GM04504 (cell line): Measurements from ENCODE around the gene SLC2A13.
A peak's percentile ranks its signal among the peaks of the same experiment; 100 is the strongest.

Source experiments
- DNase-seq: peaks from one replicate; pipeline ENCODE4 v3.0.0-alpha.2; 2012; ENCODE audit warnings: low read depth

The SLC2A13 gene

DNA sequence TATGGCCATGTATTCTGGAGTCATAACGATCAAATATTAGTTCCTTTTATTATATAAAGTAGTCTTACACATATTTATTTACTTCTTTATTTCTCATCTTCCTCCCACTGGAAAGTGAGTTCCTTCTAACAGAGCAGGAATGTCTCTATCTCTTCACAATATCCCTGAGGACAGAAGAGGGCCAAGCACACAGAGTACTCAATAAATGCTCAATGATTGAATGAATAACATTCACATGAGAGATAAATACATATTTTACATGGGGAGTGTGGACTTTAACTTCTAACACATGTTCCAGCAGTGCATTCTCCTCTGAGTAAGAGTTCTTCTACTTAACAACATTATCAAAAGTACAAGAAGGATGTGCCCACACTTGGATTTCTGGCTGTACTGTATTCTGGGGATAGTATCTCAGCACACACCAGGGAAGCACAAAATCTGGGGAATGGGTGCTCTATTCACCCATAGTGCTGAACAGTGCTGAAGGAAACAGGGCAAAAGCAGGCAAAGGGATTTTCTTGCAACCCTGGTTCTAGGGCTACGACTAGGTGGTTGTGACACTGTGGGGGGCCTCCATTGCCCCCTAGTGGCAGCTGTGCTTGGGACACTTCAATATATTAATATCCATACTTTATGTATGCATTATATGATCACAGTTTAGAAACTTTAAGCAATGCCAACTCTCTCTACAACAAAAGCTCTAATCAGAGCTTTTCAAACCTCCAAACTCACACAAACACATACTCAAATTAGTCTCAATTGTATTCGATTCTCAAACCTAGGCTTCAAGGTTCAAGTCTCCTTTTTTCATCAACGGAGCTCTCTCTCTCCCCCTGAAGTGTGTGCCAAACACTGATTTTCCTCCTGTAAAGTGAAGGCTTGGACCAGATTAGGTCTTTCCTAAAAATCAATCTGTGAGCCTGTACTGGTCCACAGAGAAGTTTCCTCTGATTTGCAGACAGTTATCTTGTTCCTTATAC lies 115.5 kb downstream of the SLC2A13 start:
- peak; percentile 20 for DNase-seq

DNA sequence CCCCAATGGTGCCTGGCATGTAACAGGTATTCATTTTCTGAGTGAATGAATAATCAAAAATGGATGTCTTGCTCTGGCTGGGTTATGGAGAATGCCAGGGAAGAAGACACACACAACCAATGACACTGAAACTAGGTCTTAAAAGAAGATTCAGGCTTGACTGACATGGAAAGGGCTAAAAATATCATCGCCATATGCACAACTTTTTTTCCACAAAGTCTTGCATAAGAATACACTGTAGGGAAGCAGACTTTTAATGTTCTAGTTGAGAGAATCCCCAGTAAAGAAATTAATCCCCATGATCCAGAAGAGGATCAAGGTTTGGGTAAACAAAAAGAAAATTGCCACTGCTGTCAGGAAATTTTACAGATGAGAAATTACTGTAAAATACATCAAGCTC lies 116.4 kb downstream of the SLC2A13 start:
- no peak for DNase-seq

DNA sequence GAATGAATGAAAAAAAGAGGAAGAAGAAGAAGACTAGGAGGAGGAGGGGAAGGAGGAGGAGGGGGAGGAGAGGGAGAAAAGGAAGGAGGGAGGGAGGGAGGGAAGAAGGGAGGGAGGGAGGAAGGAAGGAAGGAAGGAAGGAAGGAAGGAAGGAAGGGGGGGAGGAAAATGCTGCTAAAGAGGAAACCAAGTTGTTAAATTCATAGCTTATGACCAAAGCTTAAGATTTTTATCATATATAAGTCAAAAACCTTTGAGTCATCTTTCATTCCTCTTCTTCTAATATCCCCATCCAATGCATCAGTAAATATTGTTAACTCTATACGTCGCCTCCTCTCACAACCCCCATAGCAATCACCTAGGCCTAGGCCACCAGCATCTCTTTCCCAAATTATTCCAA lies 117.3 kb downstream of the SLC2A13 start:
- DNase-seq: no peak

DNA sequence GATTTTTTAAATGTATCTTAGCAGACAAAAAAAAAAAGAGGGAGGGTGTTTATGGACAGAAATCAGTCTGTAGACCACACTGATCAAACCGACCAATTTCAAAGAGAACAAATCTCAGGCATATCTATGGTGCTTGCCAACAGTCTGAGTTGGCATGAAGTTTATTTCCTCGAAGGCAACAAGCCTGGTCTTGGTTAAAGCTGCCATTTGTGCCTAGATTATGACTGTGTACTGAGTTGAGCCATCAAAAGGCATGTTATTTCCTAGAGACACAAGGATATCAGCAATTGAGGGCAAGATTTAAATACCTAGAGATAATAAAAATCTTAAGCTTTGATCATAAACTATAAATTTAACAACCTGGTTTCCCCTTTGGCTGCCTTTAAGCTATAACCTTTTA lies 119.2 kb downstream of the SLC2A13 start:
- no peak for DNase-seq

DNA sequence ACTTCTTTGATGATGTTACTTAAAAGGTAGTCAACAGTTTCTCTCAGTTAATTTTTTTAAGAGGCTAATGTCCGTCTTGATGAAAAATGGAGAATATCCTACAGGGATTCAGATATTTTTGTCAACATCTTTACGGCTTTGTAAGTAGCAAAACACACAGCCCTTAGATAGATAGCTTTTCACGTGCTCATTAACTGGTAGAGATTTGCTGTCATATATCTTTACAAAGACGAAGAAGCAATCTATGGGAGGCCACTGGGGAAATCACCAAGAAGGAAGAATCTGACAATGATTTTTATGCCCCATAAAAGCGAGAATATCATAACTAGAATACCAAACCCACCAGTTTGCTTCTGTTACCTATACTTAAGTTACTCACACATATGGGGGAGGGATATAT lies 121.2 kb downstream of the SLC2A13 start:
- no peak for DNase-seq

DNA sequence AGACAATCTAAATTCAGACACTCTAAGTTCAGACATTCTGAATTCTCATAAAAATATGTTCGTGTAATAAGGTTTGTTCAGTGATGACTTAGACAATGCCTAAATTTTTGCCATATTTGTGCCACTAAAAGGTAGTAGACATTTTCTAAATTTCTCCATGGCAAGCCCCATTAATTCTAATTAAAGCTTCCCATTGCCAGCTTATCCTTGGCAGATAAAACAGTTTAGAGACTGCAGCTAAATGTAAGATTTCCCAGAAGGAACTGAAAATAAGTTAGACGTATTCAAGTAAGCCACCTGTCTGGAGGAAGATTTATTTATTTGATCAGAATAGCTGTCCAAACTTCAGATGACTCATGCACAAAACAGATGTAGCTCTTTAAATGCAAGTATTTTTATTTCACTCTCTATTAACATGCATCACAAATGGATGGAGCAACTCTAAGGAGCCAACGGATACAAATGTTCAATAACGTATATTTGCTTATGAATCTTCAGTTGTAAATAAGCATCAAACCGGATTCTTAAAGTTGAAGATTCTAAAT lies 130.4 kb downstream of the SLC2A13 start:
- no peak for DNase-seq

DNA sequence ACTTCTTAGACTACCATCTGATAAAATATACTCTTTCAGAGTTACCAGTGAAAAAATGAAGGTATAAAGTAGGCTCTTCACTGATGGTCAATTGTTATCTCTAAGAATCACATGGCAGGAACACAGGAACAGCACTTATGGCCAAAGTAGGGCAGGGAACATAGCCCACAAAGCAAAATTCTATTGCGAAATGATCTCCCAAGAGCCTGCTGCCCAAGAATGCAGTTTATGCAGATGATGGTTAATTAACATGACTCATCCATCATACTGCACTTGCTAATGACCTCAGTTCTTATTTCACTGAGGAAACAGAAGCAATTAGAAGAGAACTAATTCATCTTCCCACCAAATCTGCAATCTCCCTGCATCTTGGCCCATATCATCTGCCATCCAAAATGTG lies 133.8 kb downstream of the SLC2A13 start:
- DNase-seq: peak; percentile 19

DNA sequence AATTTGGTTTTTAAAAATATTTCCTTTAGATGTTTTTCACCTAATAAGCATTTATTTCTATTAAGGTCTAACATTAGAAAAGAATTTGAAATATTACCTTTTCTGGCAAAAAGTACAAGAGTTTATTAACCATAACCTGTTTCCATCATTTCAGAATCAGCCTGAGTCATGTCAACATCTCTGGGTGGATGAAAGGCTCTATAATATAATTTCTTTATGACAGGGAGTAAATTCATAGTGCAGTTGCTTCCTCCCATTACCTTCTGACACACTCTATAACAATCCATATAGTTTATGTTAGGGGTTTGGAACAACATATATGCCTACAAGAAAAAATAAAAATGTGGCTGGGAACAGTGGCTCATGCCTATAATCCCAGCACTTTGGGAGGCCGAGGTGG lies 134.5 kb downstream of the SLC2A13 start:
- DNase-seq: no peak

DNA sequence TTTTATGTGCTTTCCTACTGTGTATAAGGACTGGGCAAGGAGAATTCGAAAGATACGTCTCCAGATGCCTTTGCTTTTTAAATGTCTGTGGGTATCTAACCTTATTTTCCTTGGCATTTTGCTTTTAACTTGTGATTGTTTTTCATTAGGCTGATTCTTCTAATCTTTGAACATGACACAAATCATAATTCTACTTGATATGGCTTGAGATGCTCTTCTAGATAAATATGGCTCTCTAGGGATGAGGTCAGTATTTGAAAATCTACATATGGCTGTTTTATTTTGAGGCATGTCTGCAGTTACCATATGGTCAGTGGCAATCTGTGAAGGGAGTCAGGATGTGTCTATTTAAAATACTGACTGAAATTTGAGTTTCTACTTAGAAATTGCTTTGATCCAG lies 139.2 kb downstream of the SLC2A13 start:
- no peak for DNase-seq

DNA sequence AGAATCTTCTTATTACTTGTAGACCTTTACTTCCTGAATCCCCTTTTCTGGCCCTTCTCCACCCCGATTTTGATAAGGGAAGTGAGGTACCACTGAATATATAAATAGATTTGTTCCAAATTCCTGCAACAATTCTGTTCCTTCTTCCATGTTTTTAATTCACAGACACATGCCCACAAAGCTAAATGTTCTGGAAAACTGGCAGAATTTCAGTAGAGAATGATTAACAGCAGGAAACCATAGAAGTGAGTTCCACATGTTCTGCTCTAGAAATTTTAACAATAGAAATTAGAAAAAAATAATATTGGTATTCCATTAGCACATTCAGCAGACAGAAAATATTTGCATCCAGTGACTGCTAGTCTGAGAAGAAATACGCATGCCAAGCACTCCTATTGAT lies 139.6 kb downstream of the SLC2A13 start:
- no peak for DNase-seq

DNA sequence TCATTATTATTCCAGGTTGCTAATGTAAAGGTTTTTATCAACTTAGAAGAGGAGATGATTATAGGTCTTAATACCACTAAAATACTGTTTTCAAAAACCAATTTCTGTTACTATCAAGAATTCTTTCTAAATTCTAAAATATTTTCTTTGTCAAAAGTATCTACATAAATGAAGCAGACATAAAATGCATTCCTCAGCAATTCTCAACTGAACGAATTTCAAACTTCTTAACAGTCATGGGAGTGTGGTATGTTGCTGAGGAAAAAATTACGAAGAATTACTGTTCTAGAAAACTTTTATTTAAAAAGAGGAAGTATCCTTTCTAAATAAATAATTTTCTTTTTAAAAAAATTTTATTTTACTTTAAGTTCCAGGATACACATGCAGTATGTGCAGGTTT lies 146.4 kb downstream of the SLC2A13 start:
- no peak for DNase-seq

DNA sequence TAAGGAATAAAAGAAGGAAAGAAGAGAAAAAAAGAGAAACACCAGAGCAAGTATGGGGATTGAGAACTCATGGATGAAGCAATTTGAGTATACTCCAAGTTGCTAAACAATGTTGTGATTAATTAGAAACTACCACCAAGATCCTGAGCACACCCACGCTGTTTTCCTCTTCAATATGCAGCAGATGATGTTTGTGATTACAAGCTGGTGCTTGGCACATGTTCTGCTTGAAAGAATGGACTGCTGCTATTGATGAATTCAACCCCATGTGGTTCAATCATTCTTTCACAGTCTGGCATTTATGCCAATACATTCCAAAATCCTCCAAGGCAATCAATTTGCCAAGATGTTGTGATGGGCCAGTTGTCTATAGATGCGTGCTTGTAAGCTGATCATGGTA lies 146.8 kb downstream of the SLC2A13 start:
- DNase-seq: no peak

DNA sequence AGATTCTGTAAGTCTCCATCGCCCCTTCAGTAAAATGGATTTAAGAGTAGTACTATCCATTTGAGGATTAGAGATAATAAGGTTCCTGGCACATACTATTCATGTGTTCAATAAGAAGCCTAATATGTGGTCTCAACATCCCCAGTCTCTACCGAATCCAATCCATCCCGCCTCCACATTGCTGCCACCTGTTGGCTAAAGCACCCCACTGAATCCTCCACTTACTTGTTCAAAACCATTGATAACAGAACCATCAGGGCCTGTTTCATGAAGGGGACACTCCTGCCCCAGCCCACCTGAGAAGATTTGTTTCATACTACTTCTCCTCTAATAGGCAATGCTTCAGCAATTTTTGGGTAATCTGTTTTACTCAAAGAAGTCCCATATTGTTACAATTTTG lies 147.5 kb downstream of the SLC2A13 start:
- no peak for DNase-seq

DNA sequence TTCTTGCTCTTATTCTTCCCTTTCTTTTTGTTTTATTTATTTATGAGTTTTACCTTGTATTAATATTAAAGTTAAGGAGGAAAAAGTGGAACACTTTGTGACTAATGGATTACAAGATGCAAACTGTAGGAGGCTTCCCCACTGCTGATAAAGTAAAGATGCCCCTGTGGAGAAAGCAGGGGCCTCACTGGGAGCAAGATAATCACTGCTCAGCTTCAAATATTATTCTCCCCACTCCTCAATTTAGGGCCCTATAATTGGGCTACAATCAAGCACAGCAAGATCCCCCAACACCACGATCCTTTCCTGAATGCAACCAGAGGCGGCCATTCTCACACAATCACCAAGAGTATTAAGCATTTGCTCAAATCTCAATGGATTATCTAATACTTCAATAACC lies 149.2 kb downstream of the SLC2A13 start:
- no peak for DNase-seq

DNA sequence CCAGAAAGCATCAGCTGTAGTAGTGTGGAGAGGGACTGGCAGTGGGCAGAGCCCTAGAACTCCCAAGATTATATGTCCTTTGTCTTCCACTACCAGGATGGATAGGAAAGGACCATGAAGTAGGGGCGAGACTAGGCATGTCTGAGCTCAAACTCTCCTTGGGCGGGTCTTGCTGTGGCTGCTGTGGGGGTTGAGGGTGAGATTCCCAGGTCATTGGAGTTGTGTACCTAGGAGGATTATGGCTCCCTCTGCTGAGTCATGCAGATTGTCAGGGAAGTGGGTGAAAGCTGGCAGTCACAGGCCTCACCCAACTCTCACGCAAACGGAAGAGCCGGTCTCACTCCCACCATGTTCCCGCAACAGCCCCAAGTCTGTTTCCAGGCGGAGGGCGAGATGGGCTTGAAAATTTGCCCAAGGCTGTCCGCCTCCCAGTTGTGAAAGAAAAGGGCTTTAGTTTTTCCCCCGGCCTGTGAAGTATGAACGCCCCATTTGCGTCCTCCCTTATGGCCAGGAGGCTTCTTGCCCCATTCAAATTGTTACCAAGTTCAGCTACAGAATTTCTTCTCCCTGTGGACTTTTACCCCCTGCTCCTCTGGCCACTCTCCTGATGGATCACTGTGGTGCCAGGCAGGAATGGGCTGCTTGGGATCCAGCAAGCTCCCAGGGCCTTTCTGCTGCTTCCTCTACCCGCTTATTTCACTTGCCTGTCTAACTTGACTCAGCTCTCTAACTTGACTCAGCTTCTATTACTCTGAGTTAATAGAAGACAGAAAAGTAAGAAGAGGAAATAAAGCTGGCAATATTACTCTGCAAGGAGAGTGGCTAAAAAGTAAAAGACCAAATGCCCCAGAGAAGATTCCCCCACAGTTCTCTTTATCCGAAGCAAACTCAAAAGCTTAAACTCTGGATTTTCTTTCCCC lies 159.3 kb downstream of the SLC2A13 start:
- DNase-seq: no peak

DNA sequence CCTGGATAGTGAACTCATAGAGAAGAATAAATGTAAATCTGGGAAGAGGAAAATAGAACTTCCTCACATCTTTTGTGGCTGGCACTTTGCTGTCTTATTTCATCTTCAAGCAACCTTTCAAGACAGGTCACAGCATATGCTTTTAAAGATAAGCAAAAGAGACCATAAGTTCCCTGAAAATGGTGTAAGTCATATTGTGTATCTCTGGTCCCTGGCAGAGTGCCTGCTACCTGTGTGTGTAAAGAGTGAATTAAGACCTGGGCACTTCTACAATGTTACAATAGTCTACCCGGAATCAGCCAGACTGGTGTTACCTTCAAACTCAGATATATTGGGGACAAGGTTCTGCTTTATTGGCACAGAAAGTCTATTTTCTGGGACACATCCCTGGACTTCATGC lies 168.8 kb downstream of the SLC2A13 start:
- DNase-seq: no peak

DNA sequence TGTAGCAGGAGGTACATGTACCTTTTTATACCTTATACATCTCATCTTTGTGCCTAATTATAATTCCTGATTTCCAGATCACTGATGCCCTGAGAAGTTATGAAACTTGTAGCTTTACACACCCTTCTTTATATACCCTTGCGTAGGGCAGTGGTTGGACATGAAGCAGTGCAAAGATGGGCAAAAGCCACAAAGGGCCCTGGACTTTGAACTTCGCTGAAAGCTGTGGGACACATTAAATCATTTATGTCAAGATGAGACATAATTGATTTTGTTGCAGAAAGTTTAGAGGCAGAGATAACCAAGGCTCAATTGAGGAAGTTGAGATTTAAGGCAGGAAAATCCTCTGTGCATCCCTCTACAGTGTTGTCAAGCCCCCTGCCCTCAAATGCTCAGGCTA lies 170.0 kb downstream of the SLC2A13 start:
- DNase-seq: no peak

DNA sequence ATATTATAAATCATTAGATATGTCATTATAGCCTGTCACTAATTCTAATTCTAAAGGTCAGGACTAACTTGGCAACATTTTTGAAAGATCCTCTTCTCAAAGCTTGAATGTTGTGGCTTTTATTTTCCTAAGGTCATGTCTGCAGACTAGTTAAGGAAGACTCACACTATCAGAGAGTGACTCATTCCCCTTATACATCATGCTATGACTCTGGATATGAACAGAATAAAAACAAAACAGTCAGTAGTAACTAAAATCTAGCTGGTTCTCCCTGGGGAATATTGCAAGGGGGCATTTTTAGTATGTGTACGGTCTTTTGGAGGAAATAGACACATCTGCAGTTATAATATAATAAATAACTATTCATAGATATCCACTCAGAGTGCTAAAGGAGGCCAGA lies 170.6 kb downstream of the SLC2A13 start:
- no peak for DNase-seq

DNA sequence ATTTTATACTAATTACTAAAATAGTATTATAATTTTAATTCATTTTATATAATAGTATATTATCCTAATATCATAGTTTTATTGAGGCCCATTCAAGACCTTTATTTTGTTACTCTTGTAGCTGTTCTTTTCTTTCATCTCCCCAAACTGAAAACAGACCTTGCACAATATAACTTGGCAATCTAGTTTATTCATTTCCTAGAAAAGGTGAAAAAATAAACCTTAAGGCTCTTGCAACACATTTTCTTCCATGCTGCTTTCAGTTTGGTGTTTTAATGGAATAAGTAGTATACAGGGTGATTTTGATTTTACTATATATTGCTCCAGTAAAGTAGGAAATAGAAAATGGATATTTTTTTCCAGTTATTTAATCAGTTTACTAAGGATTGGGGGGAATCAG lies 174.0 kb downstream of the SLC2A13 start:
- no peak for DNase-seq

DNA sequence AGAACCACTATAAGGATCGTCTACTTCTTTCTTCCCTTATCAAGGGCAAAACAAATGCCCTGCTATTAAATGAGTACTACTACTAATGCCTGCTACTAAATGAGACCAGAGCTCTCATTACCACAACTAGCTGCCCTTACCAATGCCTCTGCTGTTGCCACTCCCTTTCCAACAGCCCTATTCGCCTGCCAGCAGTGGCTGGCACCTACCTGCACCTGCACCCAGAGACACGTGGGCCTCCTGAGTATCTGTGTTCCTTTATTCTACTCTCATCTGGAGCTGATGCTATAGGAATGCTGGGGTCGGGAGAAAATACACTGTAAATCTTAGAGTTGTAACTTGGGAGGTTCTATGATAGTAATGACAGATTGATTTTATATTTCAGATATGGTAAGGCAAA lies 174.7 kb downstream of the SLC2A13 start:
- DNase-seq: no peak

DNA sequence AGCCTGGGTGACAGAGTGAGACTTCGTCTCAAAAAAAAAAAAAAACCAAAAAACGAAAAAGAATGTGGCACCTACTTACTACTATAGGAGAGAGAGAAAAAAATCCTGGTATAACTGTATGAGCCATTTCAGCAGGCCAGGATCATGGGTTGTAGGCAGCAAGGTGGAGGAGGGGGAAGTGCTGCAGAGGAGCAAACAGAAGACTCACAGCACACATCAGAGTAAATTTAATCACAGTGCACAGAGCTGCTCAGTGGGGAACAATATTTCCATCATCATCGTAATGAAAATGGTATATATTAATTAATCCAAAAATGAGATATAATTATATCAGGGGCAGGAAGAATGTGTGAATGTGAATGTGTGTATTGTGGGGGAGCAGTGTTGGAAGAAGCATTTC lies 175.8 kb downstream of the SLC2A13 start:
- DNase-seq: no peak

DNA sequence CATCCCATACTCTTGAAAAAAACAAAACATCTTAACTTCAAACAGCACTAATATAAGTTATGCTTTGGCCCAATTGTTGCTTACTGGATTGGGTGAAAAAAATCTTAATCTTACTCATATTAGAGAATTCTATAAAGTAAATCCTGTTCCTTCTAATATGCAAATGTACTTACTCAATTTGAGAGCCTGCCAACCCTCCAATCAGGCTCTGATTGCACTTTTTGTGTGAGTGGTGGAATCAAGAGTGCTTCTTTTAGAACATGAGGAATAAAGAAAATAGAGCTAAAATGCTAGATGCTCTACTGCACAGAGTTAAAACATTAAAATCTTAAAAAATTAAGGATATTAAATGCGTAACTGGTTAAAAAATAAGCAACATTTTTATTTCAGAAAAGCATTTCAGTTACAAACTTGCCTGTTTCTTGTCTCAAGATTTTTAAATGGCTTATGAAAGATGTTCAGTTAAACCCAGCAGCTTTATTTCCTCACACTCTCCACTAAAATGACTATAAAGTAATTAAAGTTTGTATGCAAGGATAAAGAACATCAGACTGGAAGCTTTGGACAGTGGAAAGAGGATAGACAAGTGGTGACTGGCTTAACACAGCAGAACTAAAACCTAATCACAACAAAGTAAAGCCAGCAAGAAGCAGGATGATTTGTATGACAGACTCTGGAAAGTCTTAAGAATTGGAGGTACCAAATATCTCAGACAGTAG lies 177.5 kb downstream of the SLC2A13 start:
- no peak for DNase-seq
